Activated T-cell treated with anti-CD3 and anti-CD28 coated beads for 4 hours (primary cell): ENCODE measurements around the gene FZR1.

ENCODE experiments used
- DNase-seq: peaks from one replicate; pipeline ENCODE4 v3.0.0-alpha.2; 2020

Gene FZR1

GRCh38 chr19:3533033-3533432 is 26.9 kb downstream of the FZR1 start:
- no peak for DNase-seq

GRCh38 chr19:3533563-3534216 is 27.6 kb downstream of the FZR1 start:
- no peak for DNase-seq

- no peak for DNase-seq
Measured at GRCh38 chr19:3534375-3535234, 28.5 kb downstream of the FZR1 start.

GRCh38 chr19:3535235-3535535 is 29.1 kb downstream of the FZR1 start:
- no peak for DNase-seq

DNA sequence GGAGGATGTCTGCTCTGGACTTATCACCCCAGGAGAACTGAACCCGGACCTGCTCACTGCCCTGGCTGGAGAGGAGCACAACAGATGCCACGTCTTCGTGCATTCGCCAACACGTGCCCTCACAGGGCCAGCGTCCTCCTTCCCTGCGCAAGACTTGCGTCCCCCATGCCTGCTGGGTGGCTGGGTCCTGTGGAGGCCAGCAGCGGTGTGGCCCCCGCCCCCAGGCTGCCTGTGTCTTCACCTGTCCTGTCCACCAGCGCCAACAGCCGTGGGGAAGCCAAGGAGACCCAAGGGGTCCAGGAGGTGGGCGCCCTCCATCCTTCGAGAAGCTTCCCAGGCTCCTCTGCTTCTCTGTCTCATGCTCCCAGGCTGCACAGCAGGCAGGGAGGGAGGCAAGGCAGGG is 29.5 kb downstream of the FZR1 start:
- DNase-seq, result no peak

- DNase-seq, result no peak
Measured at GRCh38 chr19:3535981-3536380, 29.9 kb downstream of the FZR1 start.

DNA sequence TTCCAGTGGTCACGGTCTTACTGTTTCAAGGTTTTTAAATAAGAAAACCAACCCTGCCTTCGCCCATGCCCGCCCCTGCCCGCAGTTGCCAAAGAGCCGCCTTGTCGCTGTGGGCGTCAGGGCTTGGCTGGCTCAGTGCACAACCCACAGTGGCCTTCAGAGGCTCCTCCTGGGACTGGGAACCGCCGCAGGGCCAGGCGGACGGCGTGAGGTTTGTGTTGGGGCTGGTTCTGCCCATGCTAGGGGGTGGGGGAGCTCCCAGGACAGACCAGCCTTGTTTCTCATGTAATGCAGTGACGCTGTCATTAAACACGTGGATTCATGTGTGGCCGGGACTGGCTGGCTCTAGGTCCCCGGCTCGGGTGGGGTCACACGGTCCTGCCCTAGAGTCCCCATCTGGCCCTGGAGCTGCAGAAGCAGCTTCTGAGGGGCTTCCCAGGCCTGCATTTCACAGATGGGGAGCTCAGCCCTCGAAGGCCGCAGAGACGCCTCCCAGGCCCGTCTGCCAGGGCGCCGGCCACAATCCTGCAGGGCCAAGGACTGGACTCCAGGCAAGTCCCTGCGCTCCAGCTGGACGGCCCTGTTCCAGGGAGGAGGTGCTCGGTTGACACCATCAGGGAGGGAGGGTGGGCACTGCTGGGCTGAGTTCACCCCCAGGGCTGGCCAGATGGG is 30.5 kb downstream of the FZR1 start:
- no peak for DNase-seq

DNA sequence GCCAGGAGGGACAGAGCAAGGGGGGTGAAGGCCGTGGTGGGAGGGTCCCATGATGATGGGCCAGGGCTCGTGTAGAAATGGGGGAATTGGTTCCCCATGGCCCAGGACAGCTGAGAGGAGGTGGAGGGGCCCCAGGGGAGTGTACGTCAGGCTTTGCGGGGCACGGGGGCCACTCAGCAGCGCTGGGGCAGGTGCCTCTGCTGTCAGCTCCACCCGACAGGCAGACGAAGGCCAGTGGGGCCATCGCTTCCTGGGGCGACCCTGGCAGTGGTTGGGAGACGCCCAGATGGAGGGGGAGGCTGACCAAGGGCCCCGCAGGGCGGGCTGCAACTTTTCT is 31.0 kb downstream of the FZR1 start:
- DNase-seq, result no peak

- DNase-seq, result no peak
Measured at GRCh38 chr19:3537438-3538240, 31.5 kb downstream of the FZR1 start.

DNA sequence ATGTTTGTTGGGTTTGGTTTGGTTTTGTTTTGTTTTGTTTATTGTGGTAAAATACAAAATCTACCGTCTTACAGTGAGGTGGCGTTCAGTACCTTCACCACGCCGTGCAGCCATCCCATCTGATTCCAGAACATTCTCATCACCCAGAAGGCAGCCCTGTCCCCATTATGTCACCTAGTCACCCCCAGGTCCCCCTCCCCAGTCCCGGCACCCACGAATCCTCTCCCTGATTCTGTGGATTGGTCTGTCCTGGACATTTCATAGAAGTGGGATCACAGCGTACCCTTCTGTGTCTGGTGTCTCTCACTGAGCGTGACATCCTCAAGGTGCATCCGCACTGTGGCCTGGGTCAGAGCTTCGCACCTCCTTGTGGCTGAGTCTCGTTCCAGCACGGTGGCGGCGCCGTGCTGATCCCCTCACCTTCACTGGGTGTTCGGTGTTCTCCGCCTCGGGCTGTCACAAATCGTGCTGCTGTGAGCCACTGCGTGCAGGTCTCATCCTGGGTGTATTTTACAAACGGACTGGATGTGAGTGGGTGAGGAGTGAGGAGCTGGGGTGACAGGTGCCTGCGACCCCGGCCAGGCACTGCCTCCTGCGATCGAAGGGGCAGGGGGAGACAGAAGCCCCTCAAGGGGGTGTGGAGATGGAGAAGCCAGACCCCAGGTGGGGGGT is 32.3 kb downstream of the FZR1 start:
- DNase-seq, result no peak

GRCh38 chr19:3538965-3539755 is 33.0 kb downstream of the FZR1 start, which contains the start of gene TEKTIP1:
TSS of gene TEKTIP1 (plus strand) at chr19:3539174. CDS start at chr19:3539178, 4 bp downstream.
- DNase-seq, result no peak

- DNase-seq, result no peak
Measured at GRCh38 chr19:3539756-3540118, 33.6 kb downstream of the FZR1 start.

- no peak for DNase-seq
Measured at GRCh38 chr19:3543150-3544057, 37.3 kb downstream of the FZR1 start.

DNA sequence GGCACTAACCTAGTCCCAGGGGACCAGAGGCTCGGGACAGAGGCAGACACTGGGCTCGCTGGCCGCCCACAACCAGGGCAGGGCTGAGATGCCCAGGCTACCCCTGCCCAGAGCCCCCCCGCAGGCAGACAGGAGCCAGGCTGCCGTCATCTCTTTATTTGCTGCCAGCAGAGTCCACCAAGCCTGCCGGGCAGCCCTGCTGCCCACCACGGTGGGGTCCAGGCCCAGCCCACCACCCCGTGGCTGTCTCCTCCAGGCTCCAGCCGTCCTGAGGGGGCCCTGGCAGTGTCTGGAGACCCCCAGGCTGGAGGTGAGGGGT is 37.9 kb downstream of the FZR1 start:
- DNase-seq, result no peak

DNA sequence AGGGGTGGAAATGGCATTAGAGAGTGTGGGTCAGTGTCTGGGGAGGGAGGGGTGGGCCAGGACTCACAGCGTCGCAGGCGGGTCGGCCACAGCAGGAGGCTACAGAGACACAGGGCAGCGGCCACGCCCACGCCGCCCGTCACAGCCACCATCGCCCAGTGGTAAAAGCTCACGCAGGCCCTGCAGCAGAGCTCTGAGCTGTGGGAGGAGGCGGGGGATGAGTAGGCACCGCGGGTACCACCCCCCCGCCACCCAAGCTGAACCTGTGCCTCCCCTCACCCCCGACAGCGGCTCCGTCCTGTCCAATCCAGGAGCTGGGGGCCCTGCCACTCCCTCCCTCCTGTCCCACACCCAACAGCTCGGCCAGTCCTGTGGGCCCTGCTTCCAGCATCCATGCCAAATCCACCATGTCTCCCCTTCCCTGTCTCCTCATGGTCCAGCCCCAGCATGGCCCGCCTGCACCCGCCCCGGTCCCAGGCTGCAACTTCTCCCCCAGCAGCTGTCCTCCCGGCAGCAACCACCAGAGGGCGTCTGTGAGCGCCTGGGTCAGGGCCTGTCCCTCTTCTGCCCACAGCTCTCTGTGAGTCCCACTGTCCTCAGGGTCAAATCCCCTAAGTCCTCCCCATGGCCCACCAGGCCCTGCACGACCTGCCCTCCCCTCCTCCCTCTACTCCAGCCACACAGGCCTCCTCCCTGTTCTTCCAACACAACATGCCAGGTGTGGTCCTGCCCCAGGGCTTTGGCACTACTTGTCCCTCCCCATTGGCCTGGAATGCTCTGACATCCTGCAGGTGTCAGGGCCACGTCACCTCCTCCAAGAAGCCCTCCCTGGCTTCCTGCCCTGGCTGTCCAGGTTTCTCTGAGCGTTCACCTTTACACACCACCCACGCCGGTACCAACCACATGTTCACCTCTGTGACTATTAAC is 38.9 kb downstream of the FZR1 start:
- DNase-seq, result peak; percentile 76

DNA sequence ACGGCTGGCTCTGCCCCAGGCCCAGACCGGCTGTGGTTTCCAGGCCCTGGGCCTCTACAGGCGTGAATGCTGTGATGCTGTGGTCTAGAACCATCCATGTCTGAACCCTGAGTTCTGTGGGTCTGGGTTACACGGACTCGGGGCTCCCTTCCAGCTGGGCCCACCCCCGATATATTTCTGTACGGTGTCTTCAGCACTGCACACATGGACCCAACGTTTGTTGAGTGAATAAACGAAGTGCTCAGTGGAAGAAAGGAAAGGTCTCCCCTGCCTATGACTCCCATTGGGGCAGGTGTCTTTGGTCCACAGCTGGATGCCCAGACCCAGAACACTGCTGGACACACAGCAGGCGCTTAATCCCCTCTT is 39.5 kb downstream of the FZR1 start:
- DNase-seq, result no peak

GRCh38 chr19:3546119-3546518 is 40.0 kb downstream of the FZR1 start:
- DNase-seq, result no peak

GRCh38 chr19:3547301-3547731 is 41.2 kb downstream of the FZR1 start:
- DNase-seq, result no peak

DNA sequence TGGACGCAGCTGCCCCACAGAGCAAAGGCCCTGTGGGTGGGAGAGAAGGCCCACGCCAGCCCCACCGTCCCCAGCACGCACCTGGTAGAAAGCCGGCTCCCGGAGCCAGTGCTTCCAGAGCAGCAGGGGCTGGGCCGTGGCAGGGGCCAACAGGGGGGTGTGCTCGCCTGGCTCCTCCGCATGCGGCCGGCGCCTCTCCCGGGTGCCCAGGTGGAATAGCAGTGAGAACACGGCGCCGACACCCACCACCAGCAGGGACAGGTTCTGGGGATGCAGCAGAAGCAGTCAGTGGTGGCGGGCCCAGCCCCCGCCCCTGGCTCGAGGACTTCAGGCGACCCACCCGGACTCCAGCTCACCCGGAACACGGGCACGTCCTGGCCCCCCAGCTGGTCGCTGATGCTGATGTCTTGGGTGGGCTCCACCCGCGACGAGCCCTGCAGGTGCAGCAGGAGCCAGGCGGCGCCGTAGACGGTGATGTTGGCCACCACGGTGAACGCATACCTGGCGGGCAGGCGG is 41.7 kb downstream of the FZR1 start:
- no peak for DNase-seq

GRCh38 chr19:3548606-3549005 is 42.5 kb downstream of the FZR1 start:
- DNase-seq, result no peak
